Endothelial cell of umbilical vein (primary cell): ENCODE data around the gene DIP2C. TPM values are rescaled to one million over a fixed set of nuclear protein-coding genes. Genes with fewer than 3 reads are reported as not detected.
A peak's percentile ranks its signal among the peaks of the same experiment; 100 is the strongest.

ENCODE experiments used
- BruUV-seq: library from RNA; stranded (reverse); fragments of 400-500 nt; replicated peaks from 2 replicates; lab custom pipeline; 2021; lab: Mats Ljungman, UMichigan
- CTCF ChIA-PET: fragments of 300-600, 350-600 bp; sonication (Branson Sonifier 250); formaldehyde crosslinking; loops from one replicate; lab custom pipeline; 2021; ENCODE audit warnings: antibody characterized with exemption, inconsistent platforms; lab: Charles Lee
- POLR2A ChIA-PET: fragments of 300-600, 350-600 bp; sonication (Branson Sonifier 250); formaldehyde crosslinking; loops from one replicate; lab custom pipeline; 2021; ENCODE audit warnings: antibody characterized with exemption, inconsistent platforms; lab: Charles Lee
- DNase-seq: peaks from one replicate; pipeline ENCODE4 v3.0.0-alpha.2; 2011; ENCODE audit warnings: low read depth, low spot score
- FAIRE-seq: peaks from 2 replicates; lab custom pipeline; 2011; peaks lifted over from hg19 to GRCh38; lab: Jason Lieb, UNC
- H2AFZ ChIP-seq: 2 replicates; pipeline ENCODE4 v1.6.0; 2012; ENCODE audit warnings: low read depth, low read length, control low read depth, inconsistent platforms
- H3K27ac ChIP-seq: 2 replicates; pipeline ENCODE4 v1.5.1; 2011; ENCODE audit warnings: low read depth, mild to moderate bottlenecking, control low read depth, low read length, moderate library complexity; ENCODE audit not compliant: insufficient read depth
- H3K27me3 ChIP-seq, 2 experiments: 2 replicates each; pipeline versions ENCODE4 v1.6.0 to v1.6.1; 2011; ENCODE audit warnings: low read length in 2 of 2, mixed read lengths in 1 of 2; ENCODE audit not compliant: control insufficient read depth in 2 of 2, insufficient read depth in 2 of 2
- H3K36me3 ChIP-seq, 2 experiments: 2 replicates in 1 of 2; 3 replicates in 1 of 2; pipeline ENCODE4 v1.5.1; 2011; ENCODE audit warnings: low read length in 2 of 2, mild to moderate bottlenecking in 1 of 2, moderate library complexity in 1 of 2; ENCODE audit not compliant: control insufficient read depth in 2 of 2, insufficient read depth in 2 of 2; ENCODE audit errors: extremely low read depth in 1 of 2
- H3K4me1 ChIP-seq: 3 replicates; pipeline ENCODE4 v1.5.1; 2011; ENCODE audit warnings: mild to moderate bottlenecking, low read length; ENCODE audit not compliant: control insufficient read depth, insufficient read depth; ENCODE audit errors: extremely low read depth
- H3K4me2 ChIP-seq: 2 replicates; pipeline ENCODE4 v1.6.1; 2011; ENCODE audit warnings: low read length, control low read depth, mixed read lengths; ENCODE audit not compliant: insufficient read depth
- H3K4me3 ChIP-seq, 3 experiments: fragments of 200-600 bp in 1 of 3; sonication (generic), shearing (Covaris generic) in 1 of 3; replicated peaks in 1 of 3; 2 replicates each; pipeline ENCODE4 v1.5.1; 2011 to 2016; ENCODE audit warnings: control low read depth in 3 of 3, low read length in 3 of 3, mild to moderate bottlenecking in 2 of 3, inconsistent platforms in 1 of 3, low read depth in 1 of 3, moderate library complexity in 1 of 3; ENCODE audit not compliant: insufficient read depth in 1 of 3
- H3K79me2 ChIP-seq: 2 replicates; pipeline ENCODE4 v1.6.0; 2012; ENCODE audit warnings: low read length, inconsistent platforms; ENCODE audit not compliant: control insufficient read depth, insufficient read depth
- H3K9ac ChIP-seq: replicated peaks from 2 replicates; pipeline ENCODE3; 2011; ENCODE audit warnings: low read length, control low read depth; ENCODE audit not compliant: insufficient read depth; ENCODE audit errors: extremely low read depth
- H3K9me1 ChIP-seq: replicated peaks from 3 replicates; pipeline ENCODE4 v1.6.0; 2011; ENCODE audit warnings: mild to moderate bottlenecking, low read length; ENCODE audit not compliant: control insufficient read depth, insufficient read depth; ENCODE audit errors: extremely low read depth
- H3K9me3 ChIP-seq: replicated peaks from 2 replicates; pipeline ENCODE4 v1.5.1; 2012; ENCODE audit warnings: low read length, inconsistent platforms; ENCODE audit not compliant: control insufficient read depth, insufficient read depth
- H4K20me1 ChIP-seq: replicated peaks from 2 replicates; pipeline ENCODE3; 2011; ENCODE audit warnings: mild to moderate bottlenecking, low read length; ENCODE audit not compliant: control insufficient read depth, insufficient read depth; ENCODE audit errors: extremely low read depth
- EZH2 ChIP-seq: IDR thresholded peaks from 2 replicates; pipeline ENCODE4 v1.6.1; 2012; ENCODE audit warnings: borderline replicate concordance, low read depth, mild to moderate bottlenecking, moderate library complexity, low read length, inconsistent platforms; ENCODE audit not compliant: severe bottlenecking
- FOS ChIP-seq: IDR thresholded peaks from 2 replicates; pipeline ENCODE4 v1.6.1; 2011; ENCODE audit warnings: mild to moderate bottlenecking, low read length, moderate library complexity, borderline replicate concordance; ENCODE audit not compliant: insufficient read depth
- GATA2 ChIP-seq: IDR thresholded peaks from 2 replicates; pipeline ENCODE4 v1.7.0; 2011; ENCODE audit warnings: low read depth, mild to moderate bottlenecking, moderate library complexity, mixed read lengths, low read length; ENCODE audit not compliant: insufficient read length, insufficient read depth
- JUN ChIP-seq: IDR thresholded peaks from 2 replicates; pipeline ENCODE4 v1.6.1; 2011; ENCODE audit warnings: borderline replicate concordance, low read depth; ENCODE audit not compliant: insufficient read length, insufficient read depth
- MAX ChIP-seq: IDR thresholded peaks from 2 replicates; pipeline ENCODE4 v1.6.1; 2011; ENCODE audit not compliant: insufficient read depth, insufficient read length
- MYC ChIP-seq: IDR thresholded peaks from one replicate; pipeline ENCODE4 v1.6.1; 2011; ENCODE audit warnings: mild to moderate bottlenecking, low read depth, low read length
- POLR2A ChIP-seq: IDR thresholded peaks from 2 replicates; pipeline ENCODE4 v1.6.1; 2012; ENCODE audit warnings: low read depth, mild to moderate bottlenecking, control low read depth, low read length
- POLR2AphosphoS5 ChIP-seq: IDR thresholded peaks from 2 replicates; pipeline ENCODE4 v1.6.1; 2012; ENCODE audit warnings: low read depth, mild to moderate bottlenecking, control low read depth, low read length, moderate library complexity; ENCODE audit not compliant: insufficient read depth
- dilution Hi-C: fragments of 300-500 bp; cut with MboI; formaldehyde crosslinking; loops from one replicate; pipeline ENCODE4 v1.15.0; 2019; ENCODE audit warnings: low sequenced_read_pairs; ENCODE audit not compliant: extremely low pct_ligation_motif_present
- intact Hi-C: fragments of 100-400 bp; cut with micrococcal nuclease; formaldehyde crosslinking; loops from one replicate; pipeline ENCODE4 v1.10.0; 2022
- polyA plus RNA-seq, 4 experiments: library from polyadenylated mRNA; depleted of rRNA in 3 of 4; stranded (reverse) in 3 of 4; unstranded in 1 of 4; fragments of >200 nt; gene quantifications; 2 replicates each; pipeline versions ENCODE4 v1.2.1 to v1.2.3, GENCODE V29; 2011 to 2012; ENCODE audit warnings: missing spikeins in 1 of 4
- total RNA-seq: library from RNA; stranded (reverse); gene quantifications from 2 replicates; pipeline ENCODE4 v1.2.3, GENCODE V29; 2021
- TF ChIP-seq, protein P1 (sequence below), 2 donors: IDR thresholded peaks; 1 replicate in 1 of 2; 2 replicates in 1 of 2; pipeline ENCODE4 v1.5.1; 2011; ENCODE audit warnings: low read length in 2 of 2, mild to moderate bottlenecking in 2 of 2, moderate library complexity in 2 of 2, control low read depth in 1 of 2, inconsistent platforms in 1 of 2, low read depth in 1 of 2; ENCODE audit not compliant: insufficient read depth in 1 of 2; ENCODE audit errors: extremely low read depth in 1 of 2

DIP2C gene
- total and polyA plus RNA-seq, 2 donors (not counting 3 experiments of a cell fraction or from before 2014, with no cell fraction given) = 3.6 to 10.7 TPM

- no TSS peak for BruUV-seq
Observed at GRCh38 chr10:660413-660969, 29.0 kb downstream of the DIP2C start.

More at GRCh38 chr10:660413-660969, 29.0 kb downstream of the DIP2C start:
- FAIRE-seq = peak; percentile 33
- intact Hi-C loops (no loop called here), dilution Hi-C loops (no loop called here)
- Histone ChIP-seq H3K4me2 (no peak overlapping the region), H3K4me3 (no peak overlapping the region), H3K27ac (no peak overlapping the region), H4K20me1 (no peaks in the 10 kb centered on the region), H3K9me1 (no peaks in the 10 kb centered on the region), H3K9me3 (no peaks in the 10 kb centered on the region), H3K9ac (no peak overlapping the region), H2AFZ (no peak overlapping the region), H3K4me1 (peaks cover 10% of the 10 kb centered on the region), H3K27me3 (no peaks in the 10 kb centered on the region), H3K36me3 (no peaks in the 10 kb centered on the region), H3K79me2 (peaks cover 2% of the 10 kb centered on the region)
- ChIA-PET POLR2A (no interaction called here), CTCF (interaction anchor here (1.1 to 1.2 kb wide), 2 partner anchors 42 to 149 kb away, joined by 3 to 4 read pairs; no protein-coding TSS in a partner anchor)
- DNase-seq = no peak
- no peak for TF ChIP-seq JUN
- TF ChIP-seq MYC = no peak
- no peak for TF ChIP-seq FOS
- no peak for TF ChIP-seq EZH2
- TF ChIP-seq, protein P1, sequence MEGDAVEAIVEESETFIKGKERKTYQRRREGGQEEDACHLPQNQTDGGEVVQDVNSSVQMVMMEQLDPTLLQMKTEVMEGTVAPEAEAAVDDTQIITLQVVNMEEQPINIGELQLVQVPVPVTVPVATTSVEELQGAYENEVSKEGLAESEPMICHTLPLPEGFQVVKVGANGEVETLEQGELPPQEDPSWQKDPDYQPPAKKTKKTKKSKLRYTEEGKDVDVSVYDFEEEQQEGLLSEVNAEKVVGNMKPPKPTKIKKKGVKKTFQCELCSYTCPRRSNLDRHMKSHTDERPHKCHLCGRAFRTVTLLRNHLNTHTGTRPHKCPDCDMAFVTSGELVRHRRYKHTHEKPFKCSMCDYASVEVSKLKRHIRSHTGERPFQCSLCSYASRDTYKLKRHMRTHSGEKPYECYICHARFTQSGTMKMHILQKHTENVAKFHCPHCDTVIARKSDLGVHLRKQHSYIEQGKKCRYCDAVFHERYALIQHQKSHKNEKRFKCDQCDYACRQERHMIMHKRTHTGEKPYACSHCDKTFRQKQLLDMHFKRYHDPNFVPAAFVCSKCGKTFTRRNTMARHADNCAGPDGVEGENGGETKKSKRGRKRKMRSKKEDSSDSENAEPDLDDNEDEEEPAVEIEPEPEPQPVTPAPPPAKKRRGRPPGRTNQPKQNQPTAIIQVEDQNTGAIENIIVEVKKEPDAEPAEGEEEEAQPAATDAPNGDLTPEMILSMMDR (IDR thresholded peaks at IDR 0.05; ENCODE audit: extremely low read depth in 1 of 2, insufficient read depth in 1 of 2, low read depth in 1 of 2, low read length in 2 of 2) = no peak
- TF ChIP-seq MAX = no peak
- TF ChIP-seq POLR2AphosphoS5 = no peak
- TF ChIP-seq POLR2A = no peak
- TF ChIP-seq GATA2 = no peak
